ENCODE data around the gene TTC23. TPM values are rescaled to one million over a fixed set of nuclear protein-coding genes. Genes with fewer than 3 reads are reported as not detected.

Gene TTC23
- total RNA-seq, 1 experiment from 2014 or later: 17.8 TPM

- TF ChIP-seq TEAD1 (CRISPR knock-in tag; IDR thresholded peaks at IDR 0.05) (no peak), ZNF317 (CRISPR knock-in tag; IDR thresholded peaks at IDR 0.05; ENCODE audit: borderline replicate concordance, low read depth) (no peak), ARID4B (CRISPR knock-in tag; IDR thresholded peaks at IDR 0.05; ENCODE audit: borderline replicate concordance) (no peak), TP53 (CRISPR knock-in tag; IDR thresholded peaks at IDR 0.05) (no peak), HMGA2 (CRISPR knock-in tag; IDR thresholded peaks at IDR 0.05) (no peak), PRRX2 (CRISPR knock-in tag; IDR thresholded peaks at IDR 0.05) (no peak), JUN (CRISPR knock-in tag; IDR thresholded peaks at IDR 0.05) (no peak), CREM (CRISPR knock-in tag; IDR thresholded peaks at IDR 0.05) (no peak), ZNF423 (CRISPR knock-in tag; IDR thresholded peaks at IDR 0.05) (no peak), AR (CRISPR knock-in tag; IDR thresholded peaks at IDR 0.05) (no peak), GRHL2 (CRISPR knock-in tag; IDR thresholded peaks at IDR 0.05; ENCODE audit: insufficient replicate concordance, severe bottlenecking) (no peak)
- TF ChIP-seq, protein P1, sequence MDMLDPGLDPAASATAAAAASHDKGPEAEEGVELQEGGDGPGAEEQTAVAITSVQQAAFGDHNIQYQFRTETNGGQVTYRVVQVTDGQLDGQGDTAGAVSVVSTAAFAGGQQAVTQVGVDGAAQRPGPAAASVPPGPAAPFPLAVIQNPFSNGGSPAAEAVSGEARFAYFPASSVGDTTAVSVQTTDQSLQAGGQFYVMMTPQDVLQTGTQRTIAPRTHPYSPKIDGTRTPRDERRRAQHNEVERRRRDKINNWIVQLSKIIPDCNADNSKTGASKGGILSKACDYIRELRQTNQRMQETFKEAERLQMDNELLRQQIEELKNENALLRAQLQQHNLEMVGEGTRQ (CRISPR knock-in tag; IDR thresholded peaks at IDR 0.05): no peak
- TF ChIP-seq, protein P2, sequence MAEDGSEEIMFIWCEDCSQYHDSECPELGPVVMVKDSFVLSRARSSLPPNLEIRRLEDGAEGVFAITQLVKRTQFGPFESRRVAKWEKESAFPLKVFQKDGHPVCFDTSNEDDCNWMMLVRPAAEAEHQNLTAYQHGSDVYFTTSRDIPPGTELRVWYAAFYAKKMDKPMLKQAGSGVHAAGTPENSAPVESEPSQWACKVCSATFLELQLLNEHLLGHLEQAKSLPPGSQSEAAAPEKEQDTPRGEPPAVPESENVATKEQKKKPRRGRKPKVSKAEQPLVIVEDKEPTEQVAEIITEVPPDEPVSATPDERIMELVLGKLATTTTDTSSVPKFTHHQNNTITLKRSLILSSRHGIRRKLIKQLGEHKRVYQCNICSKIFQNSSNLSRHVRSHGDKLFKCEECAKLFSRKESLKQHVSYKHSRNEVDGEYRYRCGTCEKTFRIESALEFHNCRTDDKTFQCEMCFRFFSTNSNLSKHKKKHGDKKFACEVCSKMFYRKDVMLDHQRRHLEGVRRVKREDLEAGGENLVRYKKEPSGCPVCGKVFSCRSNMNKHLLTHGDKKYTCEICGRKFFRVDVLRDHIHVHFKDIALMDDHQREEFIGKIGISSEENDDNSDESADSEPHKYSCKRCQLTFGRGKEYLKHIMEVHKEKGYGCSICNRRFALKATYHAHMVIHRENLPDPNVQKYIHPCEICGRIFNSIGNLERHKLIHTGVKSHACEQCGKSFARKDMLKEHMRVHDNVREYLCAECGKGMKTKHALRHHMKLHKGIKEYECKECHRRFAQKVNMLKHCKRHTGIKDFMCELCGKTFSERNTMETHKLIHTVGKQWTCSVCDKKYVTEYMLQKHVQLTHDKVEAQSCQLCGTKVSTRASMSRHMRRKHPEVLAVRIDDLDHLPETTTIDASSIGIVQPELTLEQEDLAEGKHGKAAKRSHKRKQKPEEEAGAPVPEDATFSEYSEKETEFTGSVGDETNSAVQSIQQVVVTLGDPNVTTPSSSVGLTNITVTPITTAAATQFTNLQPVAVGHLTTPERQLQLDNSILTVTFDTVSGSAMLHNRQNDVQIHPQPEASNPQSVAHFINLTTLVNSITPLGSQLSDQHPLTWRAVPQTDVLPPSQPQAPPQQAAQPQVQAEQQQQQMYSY (CRISPR knock-in tag; IDR thresholded peaks at IDR 0.05): no peak
These were observed 139.3 kb downstream of the TTC23 start (continued) for GRCh38 chr15:99110093-99110492.

DNA sequence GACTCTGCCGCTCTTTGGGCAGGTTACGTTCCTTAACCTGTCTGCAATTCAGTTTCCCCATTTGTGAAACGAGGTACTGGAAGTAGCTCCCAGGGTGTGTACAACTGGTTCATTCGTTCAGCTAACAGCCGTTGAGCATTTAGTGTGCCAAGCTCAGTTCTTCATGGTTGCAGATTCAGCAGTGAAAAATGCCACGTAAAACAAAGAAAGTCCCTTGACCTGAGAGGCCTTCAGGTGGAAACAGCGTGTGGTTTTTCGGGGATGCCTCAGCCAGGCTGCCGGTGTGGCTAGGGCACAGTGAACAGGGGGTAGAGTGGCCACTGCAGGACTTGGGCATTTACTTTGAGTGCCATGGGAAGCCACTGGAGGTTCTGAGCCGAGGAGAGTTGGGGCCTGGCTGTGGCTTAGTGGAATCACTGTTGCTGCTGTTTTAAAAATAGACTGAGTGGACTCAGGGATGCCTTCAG is 139.8 kb downstream of the TTC23 start:
- ATAC-seq (no peak), DNase-seq (ENCODE audit: low spot score) (no peak)
- CTCF ChIA-PET: interaction anchor here (2.0 kb wide), 1 partner anchor 9 kb away, joined by 10 read pairs; no protein-coding TSS in a partner anchor
- H3K9me3 Mint-ChIP-seq: no peaks in the 10 kb centered on the region
- 0 out of 2 replicates have a peak, but pooled peaks cover 4% of the 10 kb centered on the region for H3K4me1 Mint-ChIP-seq
- no peak overlapping the region for H3K4me3 Mint-ChIP-seq
- peaks cover 35% of the 10 kb centered on the region for H3K27me3 Mint-ChIP-seq (ENCODE audit: low read depth)
- H3K36me3 Mint-ChIP-seq: no peaks in the 10 kb centered on the region
- no peak overlapping the region for H3K27ac Mint-ChIP-seq
- POLR2A ChIA-PET: no interaction called here
- no peak for TF ChIP-seq ZNF396 (CRISPR knock-in tag; IDR thresholded peaks at IDR 0.05; ENCODE audit: borderline replicate concordance)
- no peak for TF ChIP-seq EMX1 (CRISPR knock-in tag; IDR thresholded peaks at IDR 0.05)
- TF ChIP-seq, protein P3, sequence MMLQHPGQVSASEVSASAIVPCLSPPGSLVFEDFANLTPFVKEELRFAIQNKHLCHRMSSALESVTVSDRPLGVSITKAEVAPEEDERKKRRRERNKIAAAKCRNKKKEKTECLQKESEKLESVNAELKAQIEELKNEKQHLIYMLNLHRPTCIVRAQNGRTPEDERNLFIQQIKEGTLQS (CRISPR knock-in tag; conservative IDR thresholded peaks at IDR 0.05): no peak
- TF ChIP-seq, protein P4, sequence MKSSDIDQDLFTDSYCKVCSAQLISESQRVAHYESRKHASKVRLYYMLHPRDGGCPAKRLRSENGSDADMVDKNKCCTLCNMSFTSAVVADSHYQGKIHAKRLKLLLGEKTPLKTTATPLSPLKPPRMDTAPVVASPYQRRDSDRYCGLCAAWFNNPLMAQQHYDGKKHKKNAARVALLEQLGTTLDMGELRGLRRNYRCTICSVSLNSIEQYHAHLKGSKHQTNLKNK (CRISPR knock-in tag; IDR thresholded peaks at IDR 0.05): no peak
- no peak for TF ChIP-seq ZBTB21 (CRISPR knock-in tag; IDR thresholded peaks at IDR 0.05; ENCODE audit: borderline replicate concordance)
- TF ChIP-seq, protein P5, sequence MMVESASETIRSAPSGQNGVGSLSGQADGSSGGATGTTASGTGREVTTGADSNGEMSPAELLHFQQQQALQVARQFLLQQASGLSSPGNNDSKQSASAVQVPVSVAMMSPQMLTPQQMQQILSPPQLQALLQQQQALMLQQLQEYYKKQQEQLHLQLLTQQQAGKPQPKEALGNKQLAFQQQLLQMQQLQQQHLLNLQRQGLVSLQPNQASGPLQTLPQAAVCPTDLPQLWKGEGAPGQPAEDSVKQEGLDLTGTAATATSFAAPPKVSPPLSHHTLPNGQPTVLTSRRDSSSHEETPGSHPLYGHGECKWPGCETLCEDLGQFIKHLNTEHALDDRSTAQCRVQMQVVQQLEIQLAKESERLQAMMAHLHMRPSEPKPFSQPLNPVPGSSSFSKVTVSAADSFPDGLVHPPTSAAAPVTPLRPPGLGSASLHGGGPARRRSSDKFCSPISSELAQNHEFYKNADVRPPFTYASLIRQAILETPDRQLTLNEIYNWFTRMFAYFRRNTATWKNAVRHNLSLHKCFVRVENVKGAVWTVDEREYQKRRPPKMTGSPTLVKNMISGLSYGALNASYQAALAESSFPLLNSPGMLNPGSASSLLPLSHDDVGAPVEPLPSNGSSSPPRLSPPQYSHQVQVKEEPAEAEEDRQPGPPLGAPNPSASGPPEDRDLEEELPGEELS (CRISPR knock-in tag; IDR thresholded peaks at IDR 0.05): no peak
- TF ChIP-seq ZNF671 (CRISPR knock-in tag; IDR thresholded peaks at IDR 0.05): no peak
- TF ChIP-seq ZNF219 (CRISPR knock-in tag; IDR thresholded peaks at IDR 0.05; ENCODE audit: borderline replicate concordance): no peak
- TF ChIP-seq, protein P6, sequence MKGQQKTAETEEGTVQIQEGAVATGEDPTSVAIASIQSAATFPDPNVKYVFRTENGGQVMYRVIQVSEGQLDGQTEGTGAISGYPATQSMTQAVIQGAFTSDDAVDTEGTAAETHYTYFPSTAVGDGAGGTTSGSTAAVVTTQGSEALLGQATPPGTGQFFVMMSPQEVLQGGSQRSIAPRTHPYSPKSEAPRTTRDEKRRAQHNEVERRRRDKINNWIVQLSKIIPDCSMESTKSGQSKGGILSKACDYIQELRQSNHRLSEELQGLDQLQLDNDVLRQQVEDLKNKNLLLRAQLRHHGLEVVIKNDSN (CRISPR knock-in tag; IDR thresholded peaks at IDR 0.05): no peak
- no peak for TF ChIP-seq HMGA2 (CRISPR knock-in tag; IDR thresholded peaks at IDR 0.05)

Measured in WTC11 (cell line).